ENCODE data around the gene ELL2. TPM values are rescaled to one million over a fixed set of nuclear protein-coding genes. Genes with fewer than 3 reads are reported as not detected.

ELL2 gene
- total and polyA plus RNA-seq, 2 of the 13 experiments (the other 11 are each of a cell fraction or from before 2014, with no cell fraction given), result 78.9 to 97.1 TPM

DNA sequence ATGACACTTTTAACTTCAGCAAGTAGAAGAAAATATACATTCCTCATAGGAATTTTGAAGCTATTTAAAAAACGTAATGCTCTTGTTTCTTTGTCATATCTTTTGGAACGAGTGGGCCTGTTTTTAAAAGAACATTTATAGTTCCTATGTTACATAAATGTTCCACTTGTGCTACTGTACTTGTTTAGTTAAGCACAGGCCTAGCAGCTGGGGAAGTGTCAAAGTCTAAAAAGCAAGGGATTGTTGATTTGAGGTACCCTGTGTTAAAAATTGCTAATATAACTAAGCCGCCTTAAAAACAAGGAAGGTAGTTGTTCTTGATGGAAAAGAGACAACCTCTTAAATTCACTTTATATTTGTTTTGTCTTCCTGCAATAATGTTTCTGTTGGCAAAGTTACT is 27.2 kb upstream of the ELL2 start (continued):
- TF ChIP-seq NR2F2 (IDR thresholded peaks at IDR 0.05; ENCODE audit: borderline replicate concordance, low read depth) (no peak), POLR2G (IDR thresholded peaks at IDR 0.05; ENCODE audit: low read depth, low read length) (no peak), ZNF614 (CRISPR knock-in tag; IDR thresholded peaks at IDR 0.05; ENCODE audit: borderline replicate concordance) (0 out of 2 replicates have a peak, but pooled peaks have one; percentile 48), CREM (IDR thresholded peaks at IDR 0.05) (peak; percentile 32), CREM (CRISPR knock-in tag; IDR thresholded peaks at IDR 0.05) (no peak), GMEB1 (CRISPR knock-in tag; IDR thresholded peaks at IDR 0.05; ENCODE audit: borderline replicate concordance) (no peak), ZNF232 (CRISPR knock-in tag; IDR thresholded peaks at IDR 0.05; ENCODE audit: borderline replicate concordance) (no peak), SSRP1 (CRISPR knock-in tag; IDR thresholded peaks at IDR 0.05) (no peak), ZSCAN22 (CRISPR knock-in tag; IDR thresholded peaks at IDR 0.05) (no peak), ZNF225 (CRISPR knock-in tag; IDR thresholded peaks at IDR 0.05) (no peak), ZNF510 (CRISPR knock-in tag; IDR thresholded peaks at IDR 0.05; ENCODE audit: low read depth) (no peak), FOXP1 (IDR thresholded peaks at IDR 0.05) (no peak), FOXP1 (CRISPR knock-in tag; IDR thresholded peaks at IDR 0.05) (peak; percentile 73), FIP1L1 (IDR thresholded peaks at IDR 0.05; ENCODE audit: borderline replicate concordance, insufficient read depth, low read depth, low read length) (no peak), XBP1 (CRISPR knock-in tag; IDR thresholded peaks at IDR 0.05) (no peak), KLF16 (CRISPR knock-in tag; IDR thresholded peaks at IDR 0.05) (no peak), ZNF468 (CRISPR knock-in tag; IDR thresholded peaks at IDR 0.05) (no peak)
- TF ChIP-seq, protein P1, sequence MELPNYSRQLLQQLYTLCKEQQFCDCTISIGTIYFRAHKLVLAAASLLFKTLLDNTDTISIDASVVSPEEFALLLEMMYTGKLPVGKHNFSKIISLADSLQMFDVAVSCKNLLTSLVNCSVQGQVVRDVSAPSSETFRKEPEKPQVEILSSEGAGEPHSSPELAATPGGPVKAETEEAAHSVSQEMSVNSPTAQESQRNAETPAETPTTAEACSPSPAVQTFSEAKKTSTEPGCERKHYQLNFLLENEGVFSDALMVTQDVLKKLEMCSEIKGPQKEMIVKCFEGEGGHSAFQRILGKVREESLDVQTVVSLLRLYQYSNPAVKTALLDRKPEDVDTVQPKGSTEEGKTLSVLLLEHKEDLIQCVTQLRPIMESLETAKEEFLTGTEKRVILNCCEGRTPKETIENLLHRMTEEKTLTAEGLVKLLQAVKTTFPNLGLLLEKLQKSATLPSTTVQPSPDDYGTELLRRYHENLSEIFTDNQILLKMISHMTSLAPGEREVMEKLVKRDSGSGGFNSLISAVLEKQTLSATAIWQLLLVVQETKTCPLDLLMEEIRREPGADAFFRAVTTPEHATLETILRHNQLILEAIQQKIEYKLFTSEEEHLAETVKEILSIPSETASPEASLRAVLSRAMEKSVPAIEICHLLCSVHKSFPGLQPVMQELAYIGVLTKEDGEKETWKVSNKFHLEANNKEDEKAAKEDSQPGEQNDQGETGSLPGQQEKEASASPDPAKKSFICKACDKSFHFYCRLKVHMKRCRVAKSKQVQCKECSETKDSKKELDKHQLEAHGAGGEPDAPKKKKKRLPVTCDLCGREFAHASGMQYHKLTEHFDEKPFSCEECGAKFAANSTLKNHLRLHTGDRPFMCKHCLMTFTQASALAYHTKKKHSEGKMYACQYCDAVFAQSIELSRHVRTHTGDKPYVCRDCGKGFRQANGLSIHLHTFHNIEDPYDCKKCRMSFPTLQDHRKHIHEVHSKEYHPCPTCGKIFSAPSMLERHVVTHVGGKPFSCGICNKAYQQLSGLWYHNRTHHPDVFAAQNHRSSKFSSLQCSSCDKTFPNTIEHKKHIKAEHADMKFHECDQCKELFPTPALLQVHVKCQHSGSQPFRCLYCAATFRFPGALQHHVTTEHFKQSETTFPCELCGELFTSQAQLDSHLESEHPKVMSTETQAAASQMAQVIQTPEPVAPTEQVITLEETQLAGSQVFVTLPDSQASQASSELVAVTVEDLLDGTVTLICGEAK (IDR thresholded peaks at IDR 0.05), result no peak
- TF ChIP-seq, protein P1 (CRISPR knock-in tag; IDR thresholded peaks at IDR 0.05), result no peak

Data from HepG2 (cell line).